ENCODE results near the gene SPPL3. TPM values are rescaled to one million over a fixed set of nuclear protein-coding genes. Genes with fewer than 3 reads are reported as not detected.
A peak's percentile ranks its signal among the peaks of the same experiment; 100 is the strongest.
"Not testable (repeated sequence)": the region's sequence is repeated elsewhere in the genome, so short reads cannot be mapped to it uniquely, and the experiment has no call there.

SPPL3 gene
- total RNA-seq, 4 donors from 2014 or later, result 5.4 to 82.7 (median 23.2) TPM

- no peaks in the 10 kb centered on the region for H3K36me3 ChIP-seq
- no peaks in the 10 kb centered on the region for H3K9me3 ChIP-seq
- intact Hi-C loops (cut with DNase I; ENCODE audit: low total_unique reads), result no loop called here
- H3K4me3 ChIP-seq, result no peak overlapping the region
- no peak overlapping the region for H3K27ac ChIP-seq
- no peak for TF ChIP-seq POLR2A (IDR thresholded peaks at IDR 0.05)
- TF ChIP-seq CTCF (IDR thresholded peaks at IDR 0.05), result no peak
- no peaks in the 10 kb centered on the region for H3K4me1 ChIP-seq
- DNase-seq, result no peak
- no peaks in the 10 kb centered on the region for H3K27me3 ChIP-seq
Measured at GRCh38 chr12:120734210-120734609, 169.9 kb downstream of the SPPL3 start.

GRCh38 chr12:120733574-120733973 lies 170.6 kb downstream of the SPPL3 start:
- DNase-seq, result no peak
- H3K36me3 ChIP-seq, result no peaks in the 10 kb centered on the region
- no peak for TF ChIP-seq POLR2A (IDR thresholded peaks at IDR 0.05)
- no peak for TF ChIP-seq CTCF (IDR thresholded peaks at IDR 0.05)
- H3K9me3 ChIP-seq, result no peaks in the 10 kb centered on the region
- intact Hi-C loops (cut with DNase I; ENCODE audit: low total_unique reads), result no loop called here
- H3K4me3 ChIP-seq, result no peak overlapping the region
- H3K27ac ChIP-seq, result no peak overlapping the region
- no peaks in the 10 kb centered on the region for H3K27me3 ChIP-seq
- no peaks in the 10 kb centered on the region for H3K4me1 ChIP-seq

- H3K36me3 ChIP-seq; H3K27me3 ChIP-seq; H3K4me3 ChIP-seq; H3K27ac ChIP-seq; H3K4me1 ChIP-seq; H3K9me3 ChIP-seq; intact Hi-C loops (cut with DNase I; ENCODE audit: low total_unique reads); DNase-seq: not testable (repeated sequence)
Measured at GRCh38 chr12:120732198-120732597, 172.0 kb downstream of the SPPL3 start.

GRCh38 chr12:120726961-120727360 lies 177.2 kb downstream of the SPPL3 start:
- intact Hi-C loops (cut with DNase I; ENCODE audit: low total_unique reads), result no loop called here
- Histone ChIP-seq H3K36me3 (no peaks in the 10 kb centered on the region), H3K27me3 (no peaks in the 10 kb centered on the region), H3K4me1 (no peaks in the 10 kb centered on the region), H3K4me3 (no peak overlapping the region), H3K9me3 (no peaks in the 10 kb centered on the region), H3K27ac (no peak overlapping the region)
- TF ChIP-seq POLR2A (IDR thresholded peaks at IDR 0.05) (no peak), CTCF (IDR thresholded peaks at IDR 0.05) (no peak)
- no peak for DNase-seq

- Histone ChIP-seq H3K9me3 (no peaks in the 10 kb centered on the region), H3K27me3 (no peaks in the 10 kb centered on the region), H3K27ac (peak overlapping the region in 1 of 2 donors; percentile 80), H3K4me3 (peak overlapping the region in 1 of 2 donors; percentile 59), H3K4me1 (no peaks in the 10 kb centered on the region), H3K36me3 (no peaks in the 10 kb centered on the region)
- TF ChIP-seq CTCF (IDR thresholded peaks at IDR 0.05), result no peak
- no peak for TF ChIP-seq POLR2A (IDR thresholded peaks at IDR 0.05)
- intact Hi-C loops (cut with DNase I; ENCODE audit: low total_unique reads), result no loop called here
- no peak for DNase-seq
Measured at GRCh38 chr12:120726510-120726793, 177.7 kb downstream of the SPPL3 start.
